K562 (cell line): ENCODE data around the gene MARCHF9. TPM values are rescaled to one million over a fixed set of nuclear protein-coding genes. Genes with fewer than 3 reads are reported as not detected.
A peak's percentile ranks its signal among the peaks of the same experiment; 100 is the strongest.

Source experiments
- ARHGAP35 ChIP-seq: fragments of 450-650 bp; IDR thresholded peaks from 2 replicates; pipeline ENCODE4 v1.6.1; 2018; ENCODE audit not compliant: partially characterized antibody
- ATF3 ChIP-seq, 2 experiments: fragments of 450-650 bp in 1 of 2; sonication (generic) in 1 of 2; formaldehyde crosslinking in 1 of 2; IDR thresholded peaks in 1 of 2; conservative IDR thresholded peaks in 1 of 2; 2 replicates each; pipeline versions ENCODE4 v1.6.1 to v1.8.1; 2016 to 2023; ENCODE audit warnings: mild to moderate bottlenecking in 2 of 2, moderate library complexity in 2 of 2, inconsistent platforms in 1 of 2, missing genetic modification reagents in 1 of 2
- CBX3 ChIP-seq, 2 experiments: IDR thresholded peaks; 1 replicate in 1 of 2; 2 replicates in 1 of 2; pipeline ENCODE4 v1.6.1; 2012; ENCODE audit warnings: inconsistent platforms in 2 of 2, low read length in 2 of 2, borderline replicate concordance in 1 of 2, control low read depth in 1 of 2
- IRF9 ChIP-seq: fragments of 450-650 bp; IDR thresholded peaks from 2 replicates; pipeline ENCODE4 v1.6.1; 2016; ENCODE audit warnings: missing biosample characterization, missing genetic modification characterization
- MAZ ChIP-seq, 2 experiments: fragments of 450-650 bp in 1 of 2; sonication (generic) in 1 of 2; formaldehyde crosslinking; IDR thresholded peaks in 1 of 2; conservative IDR thresholded peaks in 1 of 2; 2 replicates each; pipeline versions ENCODE4 v1.4.0 to v1.5.0; 2020; ENCODE audit warnings: mild to moderate bottlenecking in 1 of 2, missing genetic modification reagents in 1 of 2
- MCM2 ChIP-seq: fragments of 450-650 bp; IDR thresholded peaks from 2 replicates; pipeline ENCODE4 v1.6.1; 2017; ENCODE audit warnings: low read depth, mild to moderate bottlenecking
- MCM5 ChIP-seq: fragments of 450-650 bp; IDR thresholded peaks from 2 replicates; pipeline ENCODE4 v1.6.1; 2016; ENCODE audit warnings: low read depth
- MYBL2 ChIP-seq, 2 experiments: fragments of 450-650 bp in 1 of 2; sonication (generic) in 1 of 2; formaldehyde crosslinking in 1 of 2; IDR thresholded peaks; 2 replicates each; pipeline versions ENCODE4 v1.6.1 to v1.8.1; 2017 to 2022; ENCODE audit warnings: borderline replicate concordance in 1 of 2, inconsistent platforms in 1 of 2, low read depth in 1 of 2, mild to moderate bottlenecking in 1 of 2, missing genetic modification reagents in 1 of 2, moderate library complexity in 1 of 2
- NFE2 ChIP-seq: IDR thresholded peaks from 2 replicates; pipeline ENCODE4 v1.6.1; 2014; ENCODE audit warnings: antibody characterized with exemption, low read depth
- NFYB ChIP-seq: IDR thresholded peaks from 2 replicates; pipeline ENCODE4 v1.6.1; 2011; ENCODE audit warnings: mild to moderate bottlenecking, moderate library complexity; ENCODE audit not compliant: insufficient read length; ENCODE audit errors: extremely low read depth
- SMAD4 ChIP-seq: fragments of 250-450 bp; sonication (Bioruptor Pico); conservative IDR thresholded peaks from 2 replicates; pipeline ENCODE4 v1.8.0; 2021; ENCODE audit warnings: inconsistent platforms, mild to moderate bottlenecking, moderate library complexity
- SMC3 ChIP-seq: conservative IDR thresholded peaks from 2 replicates; pipeline ENCODE4 v1.6.1; 2011; ENCODE audit warnings: low read depth, low read length, improper control_type of control experiment; ENCODE audit not compliant: insufficient read depth
- STAT5B ChIP-seq: fragments of 250-450 bp; sonication (Bioruptor Pico); IDR thresholded peaks from 2 replicates; pipeline ENCODE4 v1.8.0; 2021; ENCODE audit warnings: mild to moderate bottlenecking, inconsistent platforms
- ZFP36 ChIP-seq: fragments of 150-350 bp; IDR thresholded peaks from 2 replicates; pipeline ENCODE4 v1.6.1; 2018; ENCODE audit warnings: low read length, low read depth; ENCODE audit not compliant: partially characterized antibody
- ZNF143 ChIP-seq: sonication (generic); formaldehyde crosslinking; IDR thresholded peaks from 2 replicates; pipeline ENCODE4 v1.9.0; 2022; ENCODE audit warnings: mild to moderate bottlenecking, missing genetic modification reagents
- ZNF165 ChIP-seq: fragments of 250-450 bp; sonication (Bioruptor Pico); IDR thresholded peaks from 2 replicates; pipeline ENCODE4 v1.4.0; 2020; ENCODE audit warnings: borderline replicate concordance
- ZNF263 ChIP-seq: sonication (generic); formaldehyde crosslinking; IDR thresholded peaks from 2 replicates; pipeline ENCODE4 v1.8.0; 2022; ENCODE audit warnings: mild to moderate bottlenecking, missing genetic modification reagents, borderline replicate concordance
- ZNF311 ChIP-seq: fragments of 250-450 bp; sonication (Bioruptor Pico); IDR thresholded peaks from 2 replicates; pipeline ENCODE4 v1.4.0; 2020; ENCODE audit warnings: mild to moderate bottlenecking, moderate library complexity
- ZNF609 ChIP-seq: sonication (generic); formaldehyde crosslinking; IDR thresholded peaks from 2 replicates; pipeline ENCODE4 v1.8.1; 2023; ENCODE audit warnings: missing genetic modification reagents, mild to moderate bottlenecking, borderline replicate concordance
- polyA plus RNA-seq, 8 experiments: library from polyadenylated mRNA; depleted of rRNA in 4 of 8; stranded (reverse) in 5 of 8; unstranded in 3 of 8; fragments of >200 nt; fragmentation: Nextera tagmentation in 2 of 8; fragmentation: Illumina TruSeq in 1 of 8; extraction: Ambion mirVana in 2 of 8; extraction: Trizol in 1 of 8; gene quantifications; 2 replicates each; pipeline versions ENCODE4 v1.2.1 to v1.2.3, GENCODE V29; 2011 to 2014; ENCODE audit warnings: inconsistent platforms in 1 of 8, missing spikeins in 1 of 8
- total RNA-seq, 7 experiments: library from RNA; depleted of rRNA in 6 of 7; stranded (reverse); fragments of >200 nt in 6 of 7; fragmentation: Illumina TruSeq in 2 of 7; extraction: Trizol in 2 of 7; gene quantifications; 2 replicates each; pipeline versions ENCODE4 v1.2.1 to v1.2.3, GENCODE V29; 2011 to 2021; ENCODE audit warnings: low replicate concordance in 1 of 7

The MARCHF9 gene
- total and polyA plus RNA-seq, 9 of the 15 experiments (the other 6 are each of a cell fraction or from before 2014, with no cell fraction given), result 0.80 to 12.4 (median 6.2) TPM

- TF ChIP-seq ATF3 (IDR thresholded peaks at IDR 0.05) (peak; percentile 91), ATF3 (CRISPR knock-in tag; conservative IDR thresholded peaks at IDR 0.05) (peak; percentile 82; the same call in 1 of the 2 replicates), ZNF609 (CRISPR knock-in tag) (no peak), ZNF311 (CRISPR knock-in tag) (no peak), ZFP36 (peak; percentile 29), ZNF143 (CRISPR knock-in tag) (no peak), SMC3 (peak; percentile 57; the same call in 1 of the 2 replicates), CBX3 (IDR thresholded peaks at IDR 0.05; ENCODE audit: borderline replicate concordance in 1 of 2, low read length in 2 of 2) (peak in 1 of 2 experiments; percentile 87; a peak in 2 of 3 replicates), MCM5 (no peak), MYBL2 (IDR thresholded peaks at IDR 0.05; ENCODE audit: low read depth) (no peak), MYBL2 (CRISPR knock-in tag; IDR thresholded peaks at IDR 0.05; ENCODE audit: borderline replicate concordance) (no peak), MCM2 (no peak), ZNF165 (CRISPR knock-in tag) (no peak), NFE2 (no peak), ARHGAP35 (no peak), SMAD4 (CRISPR knock-in tag) (peak; percentile 21; the same call in 1 of the 2 replicates), IRF9 (tag) (peak; percentile 67; the same call in 1 of the 2 replicates), MAZ (CRISPR knock-in tag; conservative IDR thresholded peaks at IDR 0.05 in 1 of 2, IDR thresholded peaks at IDR 0.05 in 1 of 2) (peak; percentile 70 to 93), NFYB (no peak), ZNF263 (CRISPR knock-in tag) (no peak; the same call in 1 of the 2 replicates), STAT5B (CRISPR knock-in tag) (no peak)
These were observed 27.9 kb downstream of the MARCHF9 start, which contains the start of gene TSFM (continued) for GRCh38 chr12:57782608-57783465.
